ENCODE results near the gene PDE9A.

The PDE9A gene

DNA sequence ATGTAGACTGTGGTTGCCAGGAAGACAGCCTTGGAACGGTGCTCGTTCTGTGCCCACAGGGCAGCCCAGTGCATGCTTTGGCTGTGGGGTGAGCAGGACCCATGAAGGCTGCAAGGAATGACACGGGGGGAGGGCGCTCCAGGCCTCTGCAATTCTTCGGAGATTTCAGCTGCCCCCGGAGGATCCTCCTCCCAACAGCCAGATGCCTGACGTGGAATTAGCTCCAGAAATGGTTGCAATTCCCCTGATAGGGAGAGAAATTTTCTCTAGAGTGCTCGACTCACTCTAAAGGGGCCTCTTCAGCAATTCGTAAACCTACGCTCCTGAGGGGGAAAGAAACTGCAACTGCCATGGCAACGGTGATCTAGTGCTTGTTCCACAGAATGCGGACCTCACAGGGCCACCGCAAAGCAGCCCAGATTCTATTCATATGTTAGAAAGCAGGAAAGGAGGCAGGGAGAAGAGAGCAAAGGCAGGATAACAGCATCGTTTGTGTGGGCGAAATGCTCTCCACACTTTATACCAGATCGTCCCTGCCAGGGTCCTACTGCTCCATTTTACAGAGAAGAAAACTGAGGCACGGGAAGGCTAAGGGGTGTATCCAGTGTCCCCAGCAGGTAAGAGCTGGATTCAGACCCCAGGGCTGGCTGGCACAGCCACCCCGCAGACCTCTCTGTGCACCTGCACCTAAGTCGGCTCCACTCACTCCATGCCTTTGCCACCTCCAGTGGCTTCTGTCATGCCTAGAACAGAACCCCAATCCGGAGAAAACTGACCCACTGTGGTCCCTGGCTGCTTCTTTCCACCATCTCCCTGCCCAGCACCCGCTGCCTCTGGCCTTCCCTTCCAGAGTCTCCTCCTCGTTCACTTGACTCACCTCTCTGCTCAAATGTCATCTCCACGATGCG lies 11.9 kb upstream of the PDE9A start:
- Histone ChIP-seq H3K27me3 (ENCODE audit: control insufficient read depth in 1 of 2, insufficient read depth in 2 of 2, low read length in 2 of 2) (no peaks in the 10 kb centered on the region), H3K9ac (ENCODE audit: low read depth in 1 of 2, low read length in 2 of 2) (no peak overlapping the region), H3K27ac (ENCODE audit: low read depth, low read length) (no peak overlapping the region), H3K9me3 (ENCODE audit: control insufficient read depth in 1 of 2, low read length in 2 of 2) (no peaks in the 10 kb centered on the region), H3K36me3 (ENCODE audit: control insufficient read depth in 1 of 2, insufficient read depth in 2 of 2, low read length in 2 of 2) (no peaks in the 10 kb centered on the region), H3K4me1 (ENCODE audit: control insufficient read depth in 1 of 2, insufficient read depth in 2 of 2, low read length in 2 of 2) (peaks cover 10 to 11% of the 10 kb centered on the region in 2 donors), H3K4me3 (ENCODE audit: low read depth in 1 of 2, low read length in 2 of 2) (no peak overlapping the region)

DNA sequence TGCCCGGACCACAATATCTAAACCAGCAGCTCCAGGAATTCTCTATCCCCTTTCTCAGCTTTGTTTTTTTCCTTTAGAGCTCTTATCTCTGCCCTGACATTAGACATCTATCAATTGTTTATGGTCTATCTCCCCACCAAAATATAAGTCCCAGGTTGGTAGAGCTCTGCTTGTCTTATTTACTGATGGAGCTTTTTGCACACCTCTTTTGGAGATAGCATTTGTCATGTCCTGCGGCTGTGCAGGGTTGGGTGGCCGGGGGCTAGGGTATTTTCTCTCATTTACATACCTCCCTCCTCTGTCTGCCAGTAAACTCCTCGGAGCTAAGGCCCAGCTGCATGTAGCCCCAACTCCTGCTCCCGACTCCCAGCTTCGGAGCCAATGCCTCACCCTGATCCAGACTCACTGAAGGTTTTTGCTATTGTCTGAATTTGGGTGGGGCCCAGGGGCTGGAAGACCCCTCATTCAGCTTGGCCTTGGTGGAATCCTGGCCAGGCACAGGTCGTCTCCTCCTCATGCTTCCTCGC lies 11.1 kb upstream of the PDE9A start:
- H3K4me1 ChIP-seq (ENCODE audit: control insufficient read depth in 1 of 2, insufficient read depth in 2 of 2, low read length in 2 of 2): peaks cover 10 to 11% of the 10 kb centered on the region in 2 donors
- no peak overlapping the region for H3K27ac ChIP-seq (ENCODE audit: low read depth, low read length)
- H3K36me3 ChIP-seq (ENCODE audit: control insufficient read depth in 1 of 2, insufficient read depth in 2 of 2, low read length in 2 of 2): no peaks in the 10 kb centered on the region
- no peak overlapping the region for H3K9ac ChIP-seq (ENCODE audit: low read depth in 1 of 2, low read length in 2 of 2)
- H3K27me3 ChIP-seq (ENCODE audit: control insufficient read depth in 1 of 2, insufficient read depth in 2 of 2, low read length in 2 of 2): no peaks in the 10 kb centered on the region
- H3K4me3 ChIP-seq (ENCODE audit: low read depth in 1 of 2, low read length in 2 of 2): no peak overlapping the region
- H3K9me3 ChIP-seq (ENCODE audit: control insufficient read depth in 1 of 2, low read length in 2 of 2): no peaks in the 10 kb centered on the region

DNA sequence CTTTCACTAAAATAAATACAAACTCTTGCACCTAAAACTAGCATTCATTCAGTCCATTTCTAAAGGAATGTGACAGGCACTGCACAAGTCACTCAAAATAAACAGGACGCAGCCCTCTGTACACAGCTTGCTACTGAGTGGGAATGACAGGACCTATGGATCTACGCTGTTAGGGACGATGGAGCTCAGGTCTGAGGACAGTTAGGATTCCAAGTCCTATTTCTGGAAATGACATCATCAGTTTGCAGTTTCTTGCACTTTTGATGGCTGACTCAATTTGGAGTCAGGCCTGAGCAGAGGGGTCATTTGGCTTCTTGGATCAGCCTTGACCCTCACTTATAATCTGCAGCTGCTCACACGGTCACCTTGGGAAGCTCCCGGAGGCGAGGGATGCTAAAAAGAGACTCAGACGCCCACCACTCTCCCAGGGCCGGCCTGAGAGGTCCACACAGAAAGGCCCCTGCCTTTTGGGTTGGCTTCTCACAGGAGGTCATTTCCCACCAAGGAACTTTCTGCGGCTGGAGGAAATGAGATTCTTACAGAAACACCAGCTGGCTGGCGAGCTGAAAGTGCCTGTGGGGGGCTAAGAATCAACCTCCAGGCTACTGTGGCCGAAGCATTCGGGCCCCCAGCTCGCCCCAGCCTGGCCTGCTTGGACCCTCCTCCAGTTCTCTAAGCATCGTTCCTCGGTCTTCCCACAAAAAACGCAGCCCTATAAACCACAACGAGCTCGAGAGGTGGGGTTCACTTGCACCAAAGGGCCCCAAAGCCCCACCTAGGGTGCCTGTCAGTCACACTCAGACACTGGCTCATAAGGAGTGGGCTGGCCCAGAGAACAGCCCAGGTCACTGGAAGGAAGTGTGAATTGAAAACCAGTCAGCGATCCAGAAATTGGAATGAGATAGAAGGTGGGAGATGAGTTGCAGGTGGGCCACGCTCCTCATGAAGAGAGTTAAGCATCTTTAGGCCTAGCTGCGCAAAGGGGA lies 8.9 kb upstream of the PDE9A start:
- Histone ChIP-seq H3K27ac (ENCODE audit: low read depth, low read length) (no peak overlapping the region), H3K36me3 (ENCODE audit: control insufficient read depth in 1 of 2, insufficient read depth in 2 of 2, low read length in 2 of 2) (no peaks in the 10 kb centered on the region), H3K4me3 (ENCODE audit: low read depth in 1 of 2, low read length in 2 of 2) (no peak overlapping the region), H3K4me1 (ENCODE audit: control insufficient read depth in 1 of 2, insufficient read depth in 2 of 2, low read length in 2 of 2) (peaks cover 18 to 21% of the 10 kb centered on the region in 2 donors), H3K9ac (ENCODE audit: low read depth in 1 of 2, low read length in 2 of 2) (no peak overlapping the region), H3K27me3 (ENCODE audit: control insufficient read depth in 1 of 2, insufficient read depth in 2 of 2, low read length in 2 of 2) (no peaks in the 10 kb centered on the region), H3K9me3 (ENCODE audit: control insufficient read depth in 1 of 2, low read length in 2 of 2) (no peaks in the 10 kb centered on the region)

DNA sequence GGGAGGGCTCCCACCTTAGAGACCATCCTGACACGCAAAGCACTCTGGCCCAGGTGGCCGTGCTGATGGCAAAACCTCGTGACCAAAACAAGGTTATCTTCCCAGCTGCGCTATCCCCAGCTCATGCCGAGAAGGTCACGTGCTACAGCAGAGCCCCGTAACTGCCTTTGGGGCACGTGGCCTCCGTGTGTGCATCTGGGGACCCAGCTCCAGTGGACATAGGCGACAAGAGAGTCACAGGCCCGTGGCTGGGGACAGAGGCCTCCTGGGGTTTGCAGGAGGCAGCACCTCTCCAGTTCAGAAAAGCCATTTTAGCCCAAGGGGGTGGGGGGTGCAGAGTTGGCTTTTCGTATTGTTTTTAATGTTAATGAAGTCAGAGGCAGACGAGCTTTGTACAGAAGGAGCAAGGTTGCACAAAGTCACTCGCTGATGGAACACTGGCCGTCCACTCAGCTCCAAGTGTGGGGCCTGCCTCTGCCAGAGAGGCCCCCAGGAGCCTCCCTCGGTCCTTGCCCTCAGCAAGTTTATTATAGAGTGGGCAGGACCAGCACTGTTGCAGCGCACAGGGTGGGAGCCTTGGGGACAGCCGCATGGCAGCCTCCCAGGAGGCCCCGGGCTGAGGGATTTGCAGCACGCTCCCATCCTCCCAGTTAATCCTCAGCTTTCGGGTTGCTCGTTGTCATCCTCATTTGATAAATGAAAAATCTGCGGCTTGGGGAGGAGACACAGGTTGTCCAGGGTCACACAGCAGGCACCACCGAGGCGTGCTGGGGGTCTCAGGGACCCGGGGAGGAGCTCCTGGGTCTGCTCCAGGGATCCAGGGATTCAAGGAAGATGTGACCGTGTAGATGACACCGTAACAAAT lies 8.0 kb upstream of the PDE9A start:
- H3K4me1 ChIP-seq (ENCODE audit: control insufficient read depth in 1 of 2, insufficient read depth in 2 of 2, low read length in 2 of 2): peaks cover 12 to 18% of the 10 kb centered on the region in 2 donors
- no peaks in the 10 kb centered on the region for H3K27me3 ChIP-seq (ENCODE audit: control insufficient read depth in 1 of 2, insufficient read depth in 2 of 2, low read length in 2 of 2)
- no peak overlapping the region for H3K9ac ChIP-seq (ENCODE audit: low read depth in 1 of 2, low read length in 2 of 2)
- no peaks in the 10 kb centered on the region for H3K36me3 ChIP-seq (ENCODE audit: control insufficient read depth in 1 of 2, insufficient read depth in 2 of 2, low read length in 2 of 2)
- no peaks in the 10 kb centered on the region for H3K9me3 ChIP-seq (ENCODE audit: control insufficient read depth in 1 of 2, low read length in 2 of 2)
- H3K4me3 ChIP-seq (ENCODE audit: low read depth in 1 of 2, low read length in 2 of 2): no peak overlapping the region
- H3K27ac ChIP-seq (ENCODE audit: low read depth, low read length): no peak overlapping the region

DNA sequence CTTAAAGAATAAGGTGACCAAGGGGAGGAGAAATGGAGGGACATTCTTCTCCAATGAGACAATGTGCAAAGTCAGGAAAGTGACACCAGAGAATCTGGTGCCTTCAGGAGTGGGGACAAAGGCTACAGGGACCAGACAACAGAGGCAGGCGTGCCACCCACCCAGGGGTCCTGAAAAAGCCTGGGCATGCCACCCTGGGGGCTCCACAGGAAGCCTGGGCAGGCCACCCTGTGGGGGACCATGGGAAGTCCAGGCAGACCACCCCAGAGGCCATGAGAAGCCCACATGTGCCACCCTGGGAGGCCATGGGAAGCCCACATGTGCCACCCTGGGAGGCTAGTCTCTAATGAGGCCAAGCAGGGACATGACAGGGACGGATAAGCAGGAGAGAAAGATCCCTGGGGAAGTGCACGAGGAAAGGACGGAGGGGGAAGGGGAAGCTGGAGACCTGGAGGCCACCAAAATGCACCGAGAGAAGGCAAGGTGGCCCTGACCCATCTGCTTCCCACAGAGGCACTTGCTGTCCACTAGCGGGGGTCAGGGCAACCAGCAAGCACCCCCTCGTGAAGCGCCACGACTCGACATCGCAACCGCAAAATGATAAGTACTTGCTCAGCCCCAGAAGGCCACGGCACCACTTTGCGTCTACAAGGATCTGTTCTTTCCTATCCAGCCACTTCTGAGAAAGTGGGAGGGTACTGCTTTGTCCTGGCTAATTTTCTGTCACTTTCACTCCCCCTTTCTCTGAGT lies 7.2 kb upstream of the PDE9A start:
- Histone ChIP-seq H3K9ac (ENCODE audit: low read depth in 1 of 2, low read length in 2 of 2) (no peak overlapping the region), H3K36me3 (ENCODE audit: control insufficient read depth in 1 of 2, insufficient read depth in 2 of 2, low read length in 2 of 2) (no peaks in the 10 kb centered on the region), H3K4me1 (ENCODE audit: control insufficient read depth in 1 of 2, insufficient read depth in 2 of 2, low read length in 2 of 2) (peaks cover 8 to 13% of the 10 kb centered on the region in 2 donors), H3K27ac (ENCODE audit: low read depth, low read length) (no peak overlapping the region), H3K27me3 (ENCODE audit: control insufficient read depth in 1 of 2, insufficient read depth in 2 of 2, low read length in 2 of 2) (no peaks in the 10 kb centered on the region), H3K4me3 (ENCODE audit: low read depth in 1 of 2, low read length in 2 of 2) (no peak overlapping the region), H3K9me3 (ENCODE audit: control insufficient read depth in 1 of 2, low read length in 2 of 2) (no peaks in the 10 kb centered on the region)

DNA sequence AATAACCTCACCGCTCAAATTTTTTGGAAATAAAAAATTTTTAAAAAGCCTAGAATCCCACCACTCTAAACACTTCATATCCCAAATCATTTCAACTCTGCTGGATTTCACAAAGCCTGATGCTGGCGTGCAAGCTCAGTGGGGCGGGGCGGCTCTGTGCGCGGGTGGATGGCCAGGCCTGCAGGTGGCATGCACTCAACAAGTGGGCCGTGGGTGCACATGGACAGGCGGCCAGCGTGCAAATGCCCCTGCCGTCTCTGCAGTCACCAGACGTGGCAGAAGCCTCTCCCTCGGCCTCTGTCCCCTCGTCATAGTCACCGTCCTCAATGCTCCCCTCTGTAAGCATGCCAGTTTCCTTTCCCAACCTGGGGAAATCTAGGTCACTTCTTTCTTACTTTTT lies 6.6 kb upstream of the PDE9A start:
- Histone ChIP-seq H3K4me1 (ENCODE audit: control insufficient read depth in 1 of 2, insufficient read depth in 2 of 2, low read length in 2 of 2) (peaks cover 12 to 13% of the 10 kb centered on the region in 2 donors), H3K27me3 (ENCODE audit: control insufficient read depth in 1 of 2, insufficient read depth in 2 of 2, low read length in 2 of 2) (no peaks in the 10 kb centered on the region), H3K4me3 (ENCODE audit: low read depth in 1 of 2, low read length in 2 of 2) (no peak overlapping the region), H3K9ac (ENCODE audit: low read depth in 1 of 2, low read length in 2 of 2) (no peak overlapping the region), H3K9me3 (ENCODE audit: control insufficient read depth in 1 of 2, low read length in 2 of 2) (no peaks in the 10 kb centered on the region), H3K36me3 (ENCODE audit: control insufficient read depth in 1 of 2, insufficient read depth in 2 of 2, low read length in 2 of 2) (no peaks in the 10 kb centered on the region), H3K27ac (ENCODE audit: low read depth, low read length) (no peak overlapping the region)

DNA sequence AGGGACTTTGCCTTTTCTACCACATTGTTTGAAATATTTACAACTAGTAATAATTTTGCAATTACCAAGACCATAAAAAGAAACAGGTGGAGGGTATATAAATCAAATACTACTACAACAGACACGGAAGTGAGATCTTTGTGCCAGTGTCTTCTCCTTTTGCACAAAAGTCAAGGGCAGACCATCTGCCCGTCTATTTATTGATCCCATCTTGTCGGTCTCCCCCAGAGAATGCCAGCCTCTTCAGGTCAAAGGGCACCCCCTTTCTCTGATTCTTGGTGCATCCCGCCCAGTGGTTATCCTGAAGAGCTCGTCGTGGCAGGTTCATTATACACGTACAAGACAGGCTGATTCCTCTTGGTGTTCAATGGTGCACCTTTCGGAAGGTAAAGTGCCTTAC lies 4.8 kb upstream of the PDE9A start:
- peaks cover 5 to 12% of the 10 kb centered on the region in 2 donors for H3K27me3 ChIP-seq (ENCODE audit: control insufficient read depth in 1 of 2, insufficient read depth in 2 of 2, low read length in 2 of 2)
- no peak overlapping the region for H3K4me3 ChIP-seq (ENCODE audit: low read depth in 1 of 2, low read length in 2 of 2)
- H3K9me3 ChIP-seq (ENCODE audit: control insufficient read depth in 1 of 2, low read length in 2 of 2): no peaks in the 10 kb centered on the region
- H3K4me1 ChIP-seq (ENCODE audit: control insufficient read depth in 1 of 2, insufficient read depth in 2 of 2, low read length in 2 of 2): peaks cover 18 to 21% of the 10 kb centered on the region in 2 donors
- H3K36me3 ChIP-seq (ENCODE audit: control insufficient read depth in 1 of 2, insufficient read depth in 2 of 2, low read length in 2 of 2): no peaks in the 10 kb centered on the region
- no peak overlapping the region for H3K27ac ChIP-seq (ENCODE audit: low read depth, low read length)
- no peak overlapping the region for H3K9ac ChIP-seq (ENCODE audit: low read depth in 1 of 2, low read length in 2 of 2)

DNA sequence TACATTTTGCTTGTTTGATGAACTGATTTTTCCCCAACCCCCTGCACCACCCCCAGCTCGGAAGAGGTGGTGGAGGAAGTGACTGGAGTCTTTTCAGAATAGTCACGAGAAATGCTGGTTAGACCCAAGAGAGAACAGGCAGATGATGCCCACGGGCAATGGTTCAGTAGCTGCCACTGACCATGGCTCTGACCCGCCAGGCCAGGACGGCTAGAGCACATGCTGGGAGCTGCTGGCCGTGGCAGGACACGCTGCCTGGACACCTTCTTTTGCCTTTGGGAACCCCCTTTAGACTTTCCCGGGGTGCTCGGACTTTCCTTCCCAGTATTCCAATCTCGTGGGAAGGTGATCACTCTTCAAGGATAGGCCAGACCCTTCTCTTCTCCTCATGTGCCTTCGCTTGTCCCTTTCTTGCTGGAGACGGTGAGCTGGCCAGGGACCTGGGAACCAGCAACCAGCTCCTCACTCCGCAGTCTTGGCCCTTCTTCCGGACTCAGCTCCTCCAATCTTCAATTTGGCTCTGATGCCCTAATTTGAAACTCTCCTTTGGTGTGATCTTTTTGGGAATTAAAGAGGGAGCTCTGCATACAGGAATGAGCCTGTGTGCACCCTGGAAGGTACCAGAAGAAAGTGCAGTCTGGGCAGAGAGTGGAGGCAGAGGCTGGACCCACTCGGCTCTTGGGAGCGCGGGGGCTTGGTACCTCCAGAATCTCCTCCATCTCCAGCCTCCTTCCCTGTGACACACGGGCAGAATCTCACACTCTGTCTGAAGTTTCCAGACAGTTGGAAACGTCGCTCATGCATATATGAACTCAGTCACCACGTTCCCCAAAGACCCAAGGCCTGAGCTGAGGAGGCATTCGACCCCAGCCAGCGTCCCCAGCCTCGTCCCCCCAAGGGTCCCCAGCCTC lies 4.0 kb upstream of the PDE9A start:
- Histone ChIP-seq H3K9ac (ENCODE audit: low read depth in 1 of 2, low read length in 2 of 2) (no peak overlapping the region), H3K27ac (ENCODE audit: low read depth, low read length) (no peak overlapping the region), H3K36me3 (ENCODE audit: control insufficient read depth in 1 of 2, insufficient read depth in 2 of 2, low read length in 2 of 2) (no peaks in the 10 kb centered on the region), H3K9me3 (ENCODE audit: control insufficient read depth in 1 of 2, low read length in 2 of 2) (no peaks in the 10 kb centered on the region), H3K4me1 (ENCODE audit: control insufficient read depth in 1 of 2, insufficient read depth in 2 of 2, low read length in 2 of 2) (peaks cover 20 to 24% of the 10 kb centered on the region in 2 donors), H3K27me3 (ENCODE audit: control insufficient read depth in 1 of 2, insufficient read depth in 2 of 2, low read length in 2 of 2) (peaks cover 9 to 14% of the 10 kb centered on the region in 2 donors), H3K4me3 (ENCODE audit: low read depth in 1 of 2, low read length in 2 of 2) (no peak overlapping the region)
